K562 (cell line): Measurements from ENCODE around the gene CGN. TPM values are rescaled to one million over a fixed set of nuclear protein-coding genes. Genes with fewer than 3 reads are reported as not detected.
A peak's percentile ranks its signal among the peaks of the same experiment; 100 is the strongest.

Experiments
- HMGN3 ChIP-seq: IDR thresholded peaks from 2 replicates; pipeline ENCODE4 v1.6.1; 2011; ENCODE audit warnings: borderline replicate concordance, low read depth, mild to moderate bottlenecking, mixed read lengths, low read length; ENCODE audit not compliant: insufficient read length; ENCODE audit errors: extremely low read depth
- ILF3 ChIP-seq: fragments of 450-650 bp; IDR thresholded peaks from 2 replicates; pipeline ENCODE4 v1.6.1; 2018; ENCODE audit warnings: antibody characterized with exemption, mild to moderate bottlenecking, moderate library complexity, borderline replicate concordance
- NCOA1 ChIP-seq: fragments of 450-650 bp; IDR thresholded peaks from 2 replicates; pipeline ENCODE4 v1.6.1; 2016; ENCODE audit warnings: low read depth
- NFYB ChIP-seq: IDR thresholded peaks from 2 replicates; pipeline ENCODE4 v1.6.1; 2011; ENCODE audit warnings: mild to moderate bottlenecking, moderate library complexity; ENCODE audit not compliant: insufficient read length; ENCODE audit errors: extremely low read depth
- NONO ChIP-seq, 2 experiments: fragments of 200-400 bp in 1 of 2; fragments of 450-650 bp in 1 of 2; formaldehyde crosslinking in 1 of 2; IDR thresholded peaks; 2 replicates each; pipeline ENCODE4 v1.6.1; 2017; ENCODE audit warnings: low read depth in 2 of 2, mild to moderate bottlenecking in 2 of 2, moderate library complexity in 2 of 2, low read length in 1 of 2
- POLR2B ChIP-seq: fragments of 450-650 bp; IDR thresholded peaks from 2 replicates; pipeline ENCODE4 v1.6.1; 2018; ENCODE audit warnings: low read depth; ENCODE audit not compliant: partially characterized antibody
- PTRF ChIP-seq: fragments of 450-650 bp; IDR thresholded peaks from 2 replicates; pipeline ENCODE4 v1.6.1; 2016; ENCODE audit warnings: mild to moderate bottlenecking, missing genetic modification characterization, missing compliant biosample characterization
- RBM39 ChIP-seq: fragments of 200-400 bp; formaldehyde crosslinking; optimal IDR thresholded peaks from 2 replicates; pipeline ENCODE3; 2018; ENCODE audit warnings: low read depth, low read length
- SMARCE1 ChIP-seq: fragments of 450-650 bp; IDR thresholded peaks from 2 replicates; pipeline ENCODE4 v1.7.1; 2016; ENCODE audit warnings: mild to moderate bottlenecking
- SOX6 ChIP-seq: fragments of 450-650 bp; IDR thresholded peaks from 2 replicates; pipeline ENCODE4 v1.6.1; 2014; ENCODE audit warnings: mild to moderate bottlenecking
- SREBF2 ChIP-seq: sonication (generic); formaldehyde crosslinking; IDR thresholded peaks from 2 replicates; pipeline ENCODE4 v1.4.0; 2020; ENCODE audit warnings: mild to moderate bottlenecking, missing genetic modification reagents
- TAF9B ChIP-seq: fragments of 450-650 bp; IDR thresholded peaks from 2 replicates; pipeline ENCODE4 v1.6.1; 2018; ENCODE audit warnings: mild to moderate bottlenecking; ENCODE audit not compliant: partially characterized antibody
- ZBTB1 ChIP-seq: sonication (generic); formaldehyde crosslinking; IDR thresholded peaks from 2 replicates; pipeline ENCODE4 v1.8.1; 2023; ENCODE audit warnings: missing genetic modification reagents, low read depth, mild to moderate bottlenecking, borderline replicate concordance
- ZBTB17 ChIP-seq: fragments of 450-650 bp; formaldehyde crosslinking; IDR thresholded peaks from 2 replicates; pipeline ENCODE4 v1.4.0; 2020; ENCODE audit warnings: mild to moderate bottlenecking
- ZNF785 ChIP-seq: fragments of 250-450 bp; sonication (Bioruptor Pico); IDR thresholded peaks from 2 replicates; pipeline ENCODE4 v1.4.0; 2020; ENCODE audit warnings: mild to moderate bottlenecking
- polyA plus RNA-seq, 8 experiments: library from polyadenylated mRNA; depleted of rRNA in 4 of 8; stranded (reverse) in 5 of 8; unstranded in 3 of 8; fragments of >200 nt; fragmentation: Nextera tagmentation in 2 of 8; fragmentation: Illumina TruSeq in 1 of 8; extraction: Ambion mirVana in 2 of 8; extraction: Trizol in 1 of 8; gene quantifications; 2 replicates each; pipeline versions ENCODE4 v1.2.1 to v1.2.3, GENCODE V29; 2011 to 2014; ENCODE audit warnings: inconsistent platforms in 1 of 8, missing spikeins in 1 of 8
- total RNA-seq, 7 experiments: library from RNA; depleted of rRNA in 6 of 7; stranded (reverse); fragments of >200 nt in 6 of 7; fragmentation: Illumina TruSeq in 2 of 7; extraction: Trizol in 2 of 7; gene quantifications; 2 replicates each; pipeline versions ENCODE4 v1.2.1 to v1.2.3, GENCODE V29; 2011 to 2021; ENCODE audit warnings: low replicate concordance in 1 of 7
- TF ChIP-seq, protein P1 (sequence below): fragments of 250-450 bp; sonication (Bioruptor Pico); IDR thresholded peaks from 2 replicates; pipeline ENCODE4 v1.4.0; 2020; ENCODE audit warnings: mild to moderate bottlenecking, moderate library complexity
- TF ChIP-seq, protein P2 (sequence below), 2 experiments: fragments of 450-650 bp; conservative IDR thresholded peaks; 2 replicates each; pipeline ENCODE4 v1.6.1; 2017; ENCODE audit warnings: mild to moderate bottlenecking in 2 of 2, moderate library complexity in 2 of 2

Gene CGN
- total and polyA plus RNA-seq, 9 of the 15 experiments (the other 6 are each of a cell fraction or from before 2014, with no cell fraction given), result 0.03 to 1.4 (median 0.14) TPM; not detected in 2

DNA sequence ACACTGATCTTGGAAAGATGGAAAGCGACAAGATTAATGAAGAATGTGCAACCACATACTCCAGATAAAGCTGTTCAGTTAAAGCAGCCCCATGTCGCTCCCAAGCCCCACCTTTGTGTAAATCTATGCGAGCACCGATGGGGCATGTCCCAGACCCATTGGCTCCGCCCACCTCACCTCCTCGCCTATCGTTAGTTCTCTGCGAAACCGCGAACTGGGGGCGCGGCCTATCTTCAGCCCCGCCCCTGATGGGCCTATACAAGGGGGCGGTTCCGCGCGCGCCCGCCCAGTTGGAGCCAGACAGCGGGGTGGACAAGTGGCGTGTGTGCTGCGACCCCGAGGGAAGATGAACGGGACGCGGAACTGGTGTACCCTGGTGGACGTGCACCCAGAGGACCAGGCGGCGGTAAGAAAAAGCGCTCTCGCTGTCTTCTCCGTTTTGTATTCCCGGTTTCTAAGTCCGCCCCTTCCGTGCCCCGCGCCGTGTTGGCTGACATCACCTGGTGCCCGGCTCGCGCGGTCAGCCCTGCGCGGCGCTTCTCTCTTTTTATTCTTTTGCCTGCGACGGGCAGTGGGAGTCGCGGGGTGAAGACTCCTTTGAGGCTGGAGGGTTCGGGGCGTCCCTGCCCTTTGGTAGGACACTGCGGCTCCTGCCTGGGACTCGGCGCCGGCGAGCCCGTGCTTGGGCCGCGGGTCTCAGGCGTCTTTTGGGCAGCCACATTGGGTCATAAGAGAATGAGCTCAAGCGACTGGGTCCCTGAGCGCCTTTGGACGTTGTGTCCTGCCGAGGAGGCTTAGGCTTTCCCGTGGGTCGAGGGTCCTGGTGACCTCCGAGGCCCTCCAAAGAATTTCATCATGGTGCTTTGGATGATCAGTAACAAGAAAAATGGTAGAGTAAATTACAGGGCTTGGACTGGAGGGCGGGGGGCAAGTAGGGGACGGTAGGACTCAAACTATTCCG, 29.1 kb downstream of the CGN start, which contains the start of gene TUFT1 (continued):
- TF ChIP-seq, protein P1, sequence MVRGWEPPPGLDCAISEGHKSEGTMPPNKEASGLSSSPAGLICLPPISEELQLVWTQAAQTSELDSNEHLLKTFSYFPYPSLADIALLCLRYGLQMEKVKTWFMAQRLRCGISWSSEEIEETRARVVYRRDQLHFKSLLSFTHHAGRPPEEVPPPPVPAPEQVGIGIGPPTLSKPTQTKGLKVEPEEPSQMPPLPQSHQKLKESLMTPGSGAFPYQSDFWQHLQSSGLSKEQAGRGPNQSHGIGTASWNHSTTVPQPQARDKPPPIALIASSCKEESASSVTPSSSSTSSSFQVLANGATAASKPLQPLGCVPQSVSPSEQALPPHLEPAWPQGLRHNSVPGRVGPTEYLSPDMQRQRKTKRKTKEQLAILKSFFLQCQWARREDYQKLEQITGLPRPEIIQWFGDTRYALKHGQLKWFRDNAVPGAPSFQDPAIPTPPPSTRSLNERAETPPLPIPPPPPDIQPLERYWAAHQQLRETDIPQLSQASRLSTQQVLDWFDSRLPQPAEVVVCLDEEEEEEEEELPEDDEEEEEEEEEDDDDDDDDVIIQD (CRISPR knock-in tag), result no peak
- no peak for TF ChIP-seq ILF3
- no peak for TF ChIP-seq ZNF785 (CRISPR knock-in tag)
- peak; percentile 3; the same call in 1 of the 2 replicates for TF ChIP-seq SOX6
- 0 out of 2 replicates have a peak, but pooled peaks have one; percentile 6 for TF ChIP-seq SMARCE1
- TF ChIP-seq ZBTB1 (CRISPR knock-in tag), result no peak
- no peak for TF ChIP-seq PTRF (tag)
- peak; percentile 77 for TF ChIP-seq HMGN3
- TF ChIP-seq NONO (IDR thresholded peaks at IDR 0.05; ENCODE audit: low read depth in 2 of 2, low read length in 1 of 2), result peak in 1 of 2 experiments; percentile 45; a peak in 1 of 4 replicates
- no peak for TF ChIP-seq TAF9B
- TF ChIP-seq NCOA1, result no peak
- no peak for TF ChIP-seq NFYB
- no peak for TF ChIP-seq SREBF2 (CRISPR knock-in tag)
- TF ChIP-seq ZBTB17, result no peak
- TF ChIP-seq, protein P2, sequence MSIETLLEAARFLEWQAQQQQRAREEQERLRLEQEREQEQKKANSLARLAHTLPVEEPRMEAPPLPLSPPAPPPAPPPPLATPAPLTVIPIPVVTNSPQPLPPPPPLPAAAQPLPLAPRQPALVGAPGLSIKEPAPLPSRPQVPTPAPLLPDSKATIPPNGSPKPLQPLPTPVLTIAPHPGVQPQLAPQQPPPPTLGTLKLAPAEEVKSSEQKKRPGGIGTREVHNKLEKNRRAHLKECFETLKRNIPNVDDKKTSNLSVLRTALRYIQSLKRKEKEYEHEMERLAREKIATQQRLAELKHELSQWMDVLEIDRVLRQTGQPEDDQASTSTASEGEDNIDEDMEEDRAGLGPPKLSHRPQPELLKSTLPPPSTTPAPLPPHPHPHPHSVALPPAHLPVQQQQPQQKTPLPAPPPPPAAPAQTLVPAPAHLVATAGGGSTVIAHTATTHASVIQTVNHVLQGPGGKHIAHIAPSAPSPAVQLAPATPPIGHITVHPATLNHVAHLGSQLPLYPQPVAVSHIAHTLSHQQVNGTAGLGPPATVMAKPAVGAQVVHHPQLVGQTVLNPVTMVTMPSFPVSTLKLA (conservative IDR thresholded peaks at IDR 0.05), result peak in 1 of 2 experiments; percentile 64; a peak in 2 of 4 replicates
- TF ChIP-seq RBM39, result no peak
- TF ChIP-seq POLR2B, result peak; percentile 83
